ENCODE measurements around the gene LRRK1.

Gene LRRK1

GRCh38 chr15:101069654-101069973 is 150.5 kb downstream of the LRRK1 start:
- Histone ChIP-seq H3K36me3 (ENCODE audit: control insufficient read depth in 1 of 2, insufficient read depth in 2 of 2, low read length in 2 of 2) (no peaks in the 10 kb centered on the region), H3K4me3 (ENCODE audit: low read depth, low read length) (no peak overlapping the region), H4K12ac (ENCODE audit: low read depth, low read length) (no peak overlapping the region), H3K4me2 (ENCODE audit: low read length) (no peak overlapping the region), H3K27ac (ENCODE audit: low read depth, low read length) (peak overlapping the region; percentile 89), H2BK120ac (ENCODE audit: insufficient read depth, low read length, poor library complexity) (no peak overlapping the region), H4K91ac (ENCODE audit: low read depth, low read length) (no peak overlapping the region), H3K79me1 (ENCODE audit: low read length) (peaks cover 19% of the 10 kb centered on the region), H3K9ac (ENCODE audit: low read length) (no peak overlapping the region), H3K4ac (ENCODE audit: low read depth, low read length) (no peak overlapping the region), H4K8ac (ENCODE audit: low read depth, low read length) (no peak overlapping the region), H2AFZ (ENCODE audit: insufficient read depth, low read length, poor library complexity) (no peak overlapping the region), H3K23ac (ENCODE audit: low read length) (no peak overlapping the region), H2BK5ac (ENCODE audit: low read depth, low read length, poor library complexity) (peak overlapping the region; percentile 50), H3K9me3 (ENCODE audit: insufficient read depth, low read depth, low read length) (peaks cover 5% of the 10 kb centered on the region), H2BK12ac (ENCODE audit: low read length) (no peak overlapping the region), H3K4me1 (ENCODE audit: control insufficient read depth in 1 of 2, insufficient read depth in 2 of 2, low read length in 2 of 2) (peaks cover 29 to 37% of the 10 kb centered on the region in 2 experiments), H3K14ac (ENCODE audit: low read length) (no peak overlapping the region), H2AK5ac (ENCODE audit: low read length) (no peak overlapping the region), H3K27me3 (ENCODE audit: insufficient read depth, low read length) (no peaks in the 10 kb centered on the region), H3K79me2 (ENCODE audit: control insufficient read depth, insufficient read depth, low read length, poor library complexity) (peaks cover 4% of the 10 kb centered on the region), H3K18ac (ENCODE audit: low read length) (no peak overlapping the region)
- no peak for DNase-seq
- WGBS (ENCODE audit: extremely low coverage, insufficient coverage, insufficient read length): no CpG with 5 or more reads among the region's 4 CpGs

DNA sequence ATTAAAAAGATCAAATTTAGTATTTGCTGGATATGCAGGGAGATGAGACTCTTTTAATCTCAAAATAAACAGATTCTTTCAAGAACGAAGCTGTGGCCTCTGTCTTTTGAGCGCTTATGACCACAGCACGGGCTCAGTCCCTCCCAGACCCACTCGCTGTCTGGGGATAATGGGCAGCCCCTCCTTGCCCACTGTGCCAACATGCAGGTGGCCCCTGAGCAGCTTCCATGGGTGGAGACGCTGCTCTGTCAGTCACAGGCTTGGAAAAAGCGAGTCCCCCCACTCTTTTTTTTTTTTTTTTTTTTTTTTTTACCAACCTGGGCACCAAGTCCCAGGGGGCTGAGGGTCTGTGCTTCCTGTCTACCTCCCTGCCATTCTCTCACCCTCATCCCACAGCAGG is 150.9 kb downstream of the LRRK1 start:
- H2BK12ac ChIP-seq (ENCODE audit: low read length): peak overlapping the region; percentile 86
- H3K4ac ChIP-seq (ENCODE audit: low read depth, low read length): no peak overlapping the region
- H3K27ac ChIP-seq (ENCODE audit: low read depth, low read length): peak overlapping the region; percentile 57
- peak overlapping the region; percentile 42 for H4K8ac ChIP-seq (ENCODE audit: low read depth, low read length)
- peak overlapping the region; percentile 94 for H4K91ac ChIP-seq (ENCODE audit: low read depth, low read length)
- no peaks in the 10 kb centered on the region for H3K36me3 ChIP-seq (ENCODE audit: control insufficient read depth in 1 of 2, insufficient read depth in 2 of 2, low read length in 2 of 2)
- H2BK5ac ChIP-seq (ENCODE audit: low read depth, low read length, poor library complexity): peak overlapping the region; percentile 77
- H3K9ac ChIP-seq (ENCODE audit: low read length): no peak overlapping the region
- H3K23ac ChIP-seq (ENCODE audit: low read length): no peak overlapping the region
- peaks cover 4% of the 10 kb centered on the region for H3K79me2 ChIP-seq (ENCODE audit: control insufficient read depth, insufficient read depth, low read length, poor library complexity)
- H3K4me3 ChIP-seq (ENCODE audit: low read depth, low read length): no peak overlapping the region
- no peaks in the 10 kb centered on the region for H3K27me3 ChIP-seq (ENCODE audit: insufficient read depth, low read length)
- peaks cover 19% of the 10 kb centered on the region for H3K79me1 ChIP-seq (ENCODE audit: low read length)
- no CpG with 5 or more reads among the region's 6 CpGs for WGBS (ENCODE audit: extremely low coverage, insufficient coverage, insufficient read length)
- peak overlapping the region; percentile 59 for H2AFZ ChIP-seq (ENCODE audit: insufficient read depth, low read length, poor library complexity)
- H4K12ac ChIP-seq (ENCODE audit: low read depth, low read length): no peak overlapping the region
- H3K4me2 ChIP-seq (ENCODE audit: low read length): no peak overlapping the region
- H2AK5ac ChIP-seq (ENCODE audit: low read length): peak overlapping the region; percentile 77
- H2BK120ac ChIP-seq (ENCODE audit: insufficient read depth, low read length, poor library complexity): peak overlapping the region; percentile 82
- DNase-seq: no peak
- H3K9me3 ChIP-seq (ENCODE audit: insufficient read depth, low read depth, low read length): peaks cover 5% of the 10 kb centered on the region
- H3K4me1 ChIP-seq (ENCODE audit: control insufficient read depth in 1 of 2, insufficient read depth in 2 of 2, low read length in 2 of 2): peaks cover 29 to 33% of the 10 kb centered on the region in 2 experiments
- peak overlapping the region; percentile 48 for H3K18ac ChIP-seq (ENCODE audit: low read length)
- H3K14ac ChIP-seq (ENCODE audit: low read length): peak overlapping the region; percentile 85

GRCh38 chr15:101070502-101071273 is 151.5 kb downstream of the LRRK1 start:
- DNase-seq: no peak
- Histone ChIP-seq H4K8ac (ENCODE audit: low read depth, low read length) (peak overlapping the region; percentile 42), H3K4ac (ENCODE audit: low read depth, low read length) (no peak overlapping the region)

GRCh38 chr15:101071651-101072050 is 152.5 kb downstream of the LRRK1 start:
- Histone ChIP-seq H3K79me1 (ENCODE audit: low read length) (peaks cover 19% of the 10 kb centered on the region), H2BK12ac (ENCODE audit: low read length) (no peak overlapping the region), H4K12ac (ENCODE audit: low read depth, low read length) (no peak overlapping the region), H3K36me3 (ENCODE audit: control insufficient read depth in 1 of 2, insufficient read depth in 2 of 2, low read length in 2 of 2) (no peaks in the 10 kb centered on the region), H3K14ac (ENCODE audit: low read length) (peak overlapping the region; percentile 30), H3K27ac (ENCODE audit: low read depth, low read length) (no peak overlapping the region), H2BK5ac (ENCODE audit: low read depth, low read length, poor library complexity) (no peak overlapping the region), H3K4me3 (ENCODE audit: low read depth, low read length) (no peak overlapping the region), H2AFZ (ENCODE audit: insufficient read depth, low read length, poor library complexity) (no peak overlapping the region), H3K4me1 (ENCODE audit: control insufficient read depth in 1 of 2, insufficient read depth in 2 of 2, low read length in 2 of 2) (peaks cover 24 to 30% of the 10 kb centered on the region in 2 experiments), H4K91ac (ENCODE audit: low read depth, low read length) (no peak overlapping the region), H3K23ac (ENCODE audit: low read length) (no peak overlapping the region), H3K27me3 (ENCODE audit: insufficient read depth, low read length) (no peaks in the 10 kb centered on the region), H2BK120ac (ENCODE audit: insufficient read depth, low read length, poor library complexity) (no peak overlapping the region), H2AK5ac (ENCODE audit: low read length) (no peak overlapping the region), H3K4ac (ENCODE audit: low read depth, low read length) (no peak overlapping the region), H3K9ac (ENCODE audit: low read length) (no peak overlapping the region), H3K18ac (ENCODE audit: low read length) (no peak overlapping the region), H4K8ac (ENCODE audit: low read depth, low read length) (no peak overlapping the region), H3K79me2 (ENCODE audit: control insufficient read depth, insufficient read depth, low read length, poor library complexity) (peaks cover 4% of the 10 kb centered on the region), H3K4me2 (ENCODE audit: low read length) (no peak overlapping the region), H3K9me3 (ENCODE audit: insufficient read depth, low read depth, low read length) (peaks cover 2% of the 10 kb centered on the region)
- no CpG with 5 or more reads among the region's 10 CpGs for WGBS (ENCODE audit: extremely low coverage, insufficient coverage, insufficient read length)
- DNase-seq: no peak

More at GRCh38 chr15:101070502-101071273, 151.5 kb downstream of the LRRK1 start:
- Histone ChIP-seq H3K4me1 (ENCODE audit: control insufficient read depth in 1 of 2, insufficient read depth in 2 of 2, low read length in 2 of 2) (peaks cover 26 to 33% of the 10 kb centered on the region in 2 experiments), H3K9me3 (ENCODE audit: insufficient read depth, low read depth, low read length) (peaks cover 5% of the 10 kb centered on the region), H3K79me1 (ENCODE audit: low read length) (peaks cover 19% of the 10 kb centered on the region), H3K9ac (ENCODE audit: low read length) (no peak overlapping the region), H2BK5ac (ENCODE audit: low read depth, low read length, poor library complexity) (peak overlapping the region; percentile 77), H3K36me3 (ENCODE audit: control insufficient read depth in 1 of 2, insufficient read depth in 2 of 2, low read length in 2 of 2) (no peaks in the 10 kb centered on the region), H2AFZ (ENCODE audit: insufficient read depth, low read length, poor library complexity) (no peak overlapping the region), H4K12ac (ENCODE audit: low read depth, low read length) (no peak overlapping the region), H4K91ac (ENCODE audit: low read depth, low read length) (peak overlapping the region; percentile 41), H3K27ac (ENCODE audit: low read depth, low read length) (no peak overlapping the region), H3K14ac (ENCODE audit: low read length) (peak overlapping the region; percentile 53), H3K79me2 (ENCODE audit: control insufficient read depth, insufficient read depth, low read length, poor library complexity) (peaks cover 4% of the 10 kb centered on the region), H3K23ac (ENCODE audit: low read length) (no peak overlapping the region), H3K27me3 (ENCODE audit: insufficient read depth, low read length) (no peaks in the 10 kb centered on the region), H3K18ac (ENCODE audit: low read length) (peak overlapping the region; percentile 48), H2BK12ac (ENCODE audit: low read length) (peak overlapping the region; percentile 88), H2BK120ac (ENCODE audit: insufficient read depth, low read length, poor library complexity) (peak overlapping the region; percentile 82), H3K4me3 (ENCODE audit: low read depth, low read length) (no peak overlapping the region), H3K4me2 (ENCODE audit: low read length) (no peak overlapping the region), H2AK5ac (ENCODE audit: low read length) (peak overlapping the region; percentile 64)
- no CpG with 5 or more reads among the region's 6 CpGs for whole genome bisulfite sequencing (ENCODE audit: extremely low coverage, insufficient coverage, insufficient read length)

Measured in trophoblast cell (in vitro differentiated cells and primary cell).